Measurements from ENCODE around the gene FTO.
"Not testable (repeated sequence)": the region's sequence is repeated elsewhere in the genome, so short reads cannot be mapped to it uniquely, and the experiment has no call there.

The FTO gene

GRCh38 chr16:54171626-54172537 lies 467.9 kb downstream of the FTO start:
- no peak for DNase-seq

GRCh38 chr16:54173490-54173889 lies 469.5 kb downstream of the FTO start:
- no peak for DNase-seq

- no peak for DNase-seq
Measured at GRCh38 chr16:54174201-54174600, 470.2 kb downstream of the FTO start.

GRCh38 chr16:54174750-54175149 lies 470.8 kb downstream of the FTO start:
- no peak for DNase-seq

- no peak for DNase-seq
Measured at GRCh38 chr16:54175169-54175551, 471.2 kb downstream of the FTO start.

- no peak for DNase-seq
Measured at GRCh38 chr16:54175552-54176375, 471.8 kb downstream of the FTO start.

DNA sequence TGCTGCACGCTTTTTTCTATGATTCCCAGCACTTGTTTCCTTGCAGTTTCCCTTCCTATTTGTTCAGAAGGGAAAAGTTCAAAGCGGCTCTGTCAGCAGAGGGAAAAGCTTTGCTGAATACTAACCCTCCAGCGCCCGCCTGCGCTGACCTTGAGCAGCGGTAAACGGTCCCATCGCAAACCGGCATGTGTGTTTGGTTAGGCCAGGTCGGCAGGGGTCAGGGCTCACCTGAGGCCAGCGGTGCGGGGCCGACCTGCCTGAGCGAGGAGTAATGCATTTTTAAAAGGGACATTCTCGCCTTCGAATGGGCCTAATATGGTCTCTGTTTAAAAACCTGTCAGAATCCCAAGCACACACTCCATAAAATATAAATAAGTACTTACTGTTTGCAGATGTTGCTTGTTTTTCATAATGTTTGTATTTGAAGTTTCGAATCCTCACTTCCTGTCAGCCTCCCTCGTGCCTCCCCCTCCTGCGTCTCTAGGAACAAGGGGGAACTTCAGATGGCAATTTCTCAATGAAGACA lies 472.5 kb downstream of the FTO start:
- no peak for DNase-seq

- DNase-seq, result no peak
Measured at GRCh38 chr16:54177052-54177861, 473.3 kb downstream of the FTO start.

DNA sequence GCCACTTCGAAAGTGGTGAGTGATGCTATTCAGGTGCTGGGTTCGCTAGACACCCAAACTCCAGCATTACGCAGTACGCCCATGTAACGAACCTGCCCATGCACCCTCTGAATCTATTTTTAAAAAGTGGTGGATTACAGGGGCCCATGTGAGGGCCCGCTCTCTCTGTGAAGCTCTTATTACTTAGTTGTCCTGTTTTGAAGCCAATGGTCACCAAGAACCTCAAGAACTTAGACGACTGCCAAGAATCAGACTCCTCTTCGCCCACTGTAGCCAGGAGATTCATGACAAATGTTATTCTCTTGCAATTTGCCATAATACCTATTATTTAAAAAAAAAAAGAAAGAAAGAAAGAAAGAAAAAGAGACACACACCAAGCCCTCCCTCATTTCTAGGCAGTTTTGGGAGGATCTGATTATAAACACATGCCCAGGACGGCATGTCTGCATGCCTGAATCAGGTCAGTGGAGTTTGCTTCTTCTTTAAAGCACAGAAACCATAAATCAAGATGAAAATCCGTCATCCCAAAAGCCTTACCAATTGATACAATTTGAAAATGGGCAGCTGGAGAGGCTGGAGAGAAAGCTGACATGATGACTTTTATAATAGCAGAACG lies 474.0 kb downstream of the FTO start:
- no peak for DNase-seq

DNA sequence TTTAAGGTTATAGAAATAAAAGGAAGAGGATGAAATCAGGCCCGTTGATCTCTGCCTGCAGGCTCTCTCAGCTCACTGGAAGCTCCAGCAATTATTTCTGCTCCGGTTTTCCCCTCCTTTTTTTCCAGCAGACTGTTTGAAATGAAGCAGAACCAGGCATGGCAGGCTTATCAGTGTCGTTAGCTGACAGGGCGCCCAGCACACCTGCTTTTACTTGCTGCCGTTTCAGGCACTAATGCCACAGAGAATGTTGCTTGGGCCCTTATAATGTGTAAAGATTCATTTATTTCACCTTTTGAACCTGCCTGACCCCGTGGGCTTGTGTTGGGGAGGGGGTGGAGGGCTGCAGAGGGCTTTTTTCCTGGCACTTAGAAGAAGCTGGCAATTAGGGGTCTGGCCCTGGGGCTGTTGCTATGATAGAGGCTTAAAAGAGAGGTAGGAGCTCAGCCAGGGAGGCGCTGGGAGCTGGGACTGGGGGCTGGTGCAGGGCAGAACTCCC lies 474.6 kb downstream of the FTO start:
- DNase-seq, result peak; percentile 17 to 30

DNA sequence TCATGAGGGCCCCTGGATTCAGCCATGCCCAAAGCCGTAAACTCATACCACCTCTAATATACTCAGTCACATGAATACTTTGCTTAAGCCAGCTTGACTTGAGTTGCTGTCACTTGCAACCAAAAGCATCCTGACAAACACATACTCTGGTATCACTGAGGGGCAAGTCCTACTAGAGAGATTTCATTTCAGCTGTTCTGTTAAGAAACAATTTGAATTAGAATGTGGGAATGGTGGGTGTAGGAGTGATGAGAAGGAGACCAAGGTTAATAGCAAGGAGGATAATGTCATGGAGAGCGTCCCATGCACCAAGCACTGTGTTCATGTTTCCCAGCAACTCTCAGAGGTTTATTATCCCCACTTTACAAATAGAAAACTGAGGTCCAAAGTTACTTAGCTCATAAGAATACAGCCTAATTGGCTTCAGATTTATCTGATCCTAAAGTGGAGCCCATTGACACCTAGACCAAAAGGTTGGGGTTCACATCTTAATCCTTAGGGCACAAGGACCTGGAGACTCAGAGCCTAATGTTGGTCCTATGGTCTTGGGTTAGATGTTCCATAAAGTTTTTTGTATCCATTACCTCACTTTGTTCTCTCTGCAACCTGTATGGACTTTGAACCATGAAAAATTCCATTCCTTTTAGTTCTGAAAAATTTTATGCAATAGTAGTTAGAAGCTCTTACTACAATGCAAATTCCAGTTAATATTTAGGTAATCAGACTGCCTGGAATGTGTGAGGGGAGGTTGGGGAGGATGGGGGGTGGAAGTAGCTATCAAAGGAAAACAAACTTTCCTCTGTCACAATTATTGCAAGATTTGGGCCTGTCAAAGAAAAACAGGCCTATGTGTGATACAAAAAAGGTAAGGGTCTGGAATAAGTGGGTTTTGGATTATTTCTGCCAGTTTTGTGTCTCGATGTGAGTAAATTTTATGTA lies 476.7 kb downstream of the FTO start:
- DNase-seq, result no peak

- not testable (repeated sequence) for DNase-seq
Measured at GRCh38 chr16:54181683-54182329, 477.9 kb downstream of the FTO start.

- DNase-seq, result no peak
Measured at GRCh38 chr16:54185045-54185444, 481.1 kb downstream of the FTO start.

DNA sequence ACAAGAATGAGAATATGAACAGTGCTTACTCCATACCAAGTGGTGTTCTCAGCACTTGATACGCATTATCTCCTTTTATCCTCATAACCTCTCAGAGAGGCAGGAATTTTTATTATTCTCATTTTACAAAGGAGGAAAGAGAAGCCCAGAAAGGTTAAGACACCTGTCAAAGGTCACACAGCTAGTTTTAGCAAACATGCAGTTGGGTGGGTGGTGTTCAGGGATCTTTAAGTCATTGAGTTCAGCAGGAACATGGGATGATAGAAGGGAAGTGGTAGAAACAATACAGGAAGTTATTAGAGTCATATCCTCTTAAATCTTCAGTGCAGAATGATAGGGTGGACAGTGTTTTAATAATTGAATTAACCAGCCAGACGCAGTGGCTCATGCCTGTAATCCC lies 487.2 kb downstream of the FTO start:
- DNase-seq, result no peak

DNA sequence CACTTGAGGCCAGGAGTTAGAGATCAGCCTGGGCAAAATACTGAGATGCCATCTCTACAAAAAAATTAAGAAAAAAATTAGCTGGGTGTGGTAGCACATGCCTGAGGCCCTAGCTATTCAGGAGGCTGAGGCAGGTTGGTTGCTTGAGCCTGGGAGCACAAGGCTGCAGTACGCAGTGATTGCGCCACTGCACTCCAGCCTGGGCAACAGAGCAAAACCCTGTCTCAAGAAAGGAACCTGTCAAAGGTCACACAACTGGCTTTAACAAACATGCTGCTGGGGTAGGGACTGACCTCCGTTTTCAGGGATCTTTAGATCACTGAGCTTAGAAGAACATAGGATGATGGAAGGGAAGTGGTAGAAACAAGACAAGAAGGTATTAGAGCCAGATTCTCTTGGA lies 487.6 kb downstream of the FTO start:
- no peak for DNase-seq

GRCh38 chr16:54193013-54193664 lies 489.2 kb downstream of the FTO start:
- no peak for DNase-seq

DNA sequence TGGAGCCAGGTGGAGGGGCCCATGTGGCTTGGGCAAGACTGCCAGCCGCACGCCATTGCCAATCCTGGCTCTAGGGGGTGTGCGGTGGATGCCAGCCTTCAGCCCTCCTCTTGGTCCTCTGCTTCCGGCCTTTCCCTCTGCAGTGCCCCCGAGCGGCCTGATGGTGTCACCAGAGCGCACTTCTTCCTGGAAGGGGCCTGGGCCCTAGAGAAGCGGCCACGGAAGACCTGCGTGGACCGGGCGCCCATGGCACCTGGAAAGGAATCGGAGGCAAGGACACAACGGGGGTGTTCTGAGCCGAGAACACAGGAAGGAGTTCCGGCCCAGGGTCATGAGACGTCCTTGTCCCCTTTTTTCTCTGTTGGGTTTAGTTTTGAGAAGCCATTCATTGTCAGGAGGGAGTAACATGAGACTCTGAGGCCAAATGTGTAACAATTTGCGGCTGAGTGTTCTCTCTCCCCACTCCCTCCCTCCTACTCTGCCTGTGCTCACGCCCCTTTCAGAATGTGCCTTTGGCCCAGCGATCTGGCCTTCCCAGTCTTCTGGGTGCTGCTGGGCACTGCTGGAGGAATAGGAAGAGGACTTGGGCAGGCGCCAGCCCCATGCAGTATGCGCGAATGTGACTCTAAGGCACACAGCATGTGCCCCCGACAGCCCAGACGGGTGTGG lies 489.8 kb downstream of the FTO start:
- peak; percentile 53 to 66 for DNase-seq

DNA sequence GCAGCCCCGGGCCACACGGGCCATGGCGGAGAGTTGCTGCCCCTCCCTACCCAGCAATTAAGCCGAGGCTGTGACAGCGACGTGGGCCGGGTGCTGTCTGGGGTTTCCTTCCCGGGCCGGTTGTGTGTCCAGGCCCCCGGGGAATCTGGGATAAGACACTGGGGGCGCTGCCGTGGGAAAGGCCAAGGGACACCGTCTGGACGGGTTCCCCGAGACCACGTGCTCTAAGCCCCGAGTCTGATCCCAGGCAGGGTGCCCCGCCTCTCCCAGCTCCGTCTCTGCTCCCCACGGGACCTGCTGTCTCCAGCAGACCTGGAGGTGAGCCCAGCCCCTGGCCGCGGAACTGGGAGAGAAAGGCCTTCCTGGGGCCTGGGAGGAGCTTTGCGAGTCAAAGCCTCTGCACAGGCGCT lies 490.4 kb downstream of the FTO start:
- DNase-seq, result no peak

DNA sequence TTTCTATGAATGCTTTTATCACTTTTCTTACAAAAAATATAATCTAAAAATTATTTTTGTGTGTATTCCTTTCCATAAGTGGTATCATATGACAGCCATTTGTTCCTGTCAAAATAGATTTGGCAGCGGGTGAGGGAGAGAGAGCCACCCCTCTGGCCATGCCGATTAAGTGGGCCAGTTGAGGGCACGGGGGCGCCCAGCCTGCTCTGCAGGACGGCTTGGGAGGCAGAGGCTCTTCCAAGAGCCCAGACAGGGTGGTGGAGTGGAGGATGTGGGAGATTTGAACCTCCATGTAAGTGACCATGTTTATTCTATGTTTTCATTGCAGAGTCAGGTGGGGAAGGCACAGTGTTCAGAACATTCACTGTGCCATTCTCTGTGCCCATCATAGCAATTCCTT lies 493.8 kb downstream of the FTO start:
- no peak for DNase-seq

Data from SHP77 (cell line).